Activated naive CD8-positive, alpha-beta T cell treated with anti-CD3 and anti-CD28 coated beads, Interleukin-2, amount 50 U/mL, for 16 hours (primary cell): Measurements from ENCODE around the gene GUSB.
"Not testable (repeated sequence)": the region's sequence is repeated elsewhere in the genome, so short reads cannot be mapped to it uniquely, and the experiment has no call there.

Source experiments
- DNase-seq: peaks from one replicate; pipeline ENCODE4 v3.0.0-alpha.2; 2020; ENCODE audit warnings: low read depth, low spot score

Gene GUSB

DNA sequence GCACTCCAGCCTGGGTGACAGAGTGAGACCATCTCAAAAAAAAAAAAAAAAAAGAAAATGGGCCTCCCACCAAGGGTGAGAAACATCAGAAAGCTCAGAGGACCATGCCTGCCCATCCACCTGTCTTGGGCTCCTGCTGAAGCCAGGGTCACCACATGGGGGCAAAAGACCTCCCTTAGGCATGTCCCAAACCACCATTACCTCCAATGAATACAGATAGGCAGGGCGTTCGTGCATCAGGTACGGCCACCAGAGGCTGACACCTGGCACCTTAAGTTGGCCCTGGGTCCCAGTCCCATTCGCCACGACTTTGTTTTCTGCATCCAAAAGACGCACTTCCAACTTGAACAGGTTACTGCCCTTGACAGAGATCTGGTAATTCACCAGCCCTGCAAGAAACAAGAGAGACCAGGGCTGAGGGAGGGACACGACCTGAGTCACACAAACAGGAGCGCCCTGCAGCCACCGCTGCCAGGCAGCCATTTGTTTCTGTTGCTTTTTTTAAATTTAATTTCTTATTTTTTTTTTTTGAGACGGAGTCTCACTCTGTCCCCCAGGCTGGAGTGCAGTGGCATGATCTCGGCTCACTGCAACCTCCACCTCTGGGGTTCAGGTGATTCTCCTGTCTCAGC, 6.1 kb downstream of the GUSB start:
- no peak for DNase-seq

DNA sequence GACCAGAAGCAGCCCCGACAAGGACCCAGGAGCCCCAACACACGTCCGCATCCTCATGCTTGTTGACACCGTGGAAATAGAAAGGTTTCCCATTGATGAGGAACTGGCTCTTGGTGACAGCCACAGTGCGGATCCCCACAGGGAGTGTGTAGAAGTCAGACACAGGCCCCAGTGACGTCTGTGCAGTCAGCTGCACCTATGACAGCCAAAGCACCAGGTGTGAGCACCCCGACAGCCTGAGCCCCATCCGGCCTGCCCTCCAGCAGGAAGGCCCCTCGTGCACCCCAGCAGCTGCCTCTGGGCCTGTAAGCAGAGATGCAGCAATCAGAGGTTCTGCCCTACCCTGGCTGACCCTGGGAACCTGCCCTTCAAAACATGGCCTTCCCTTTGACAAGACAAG, 7.1 kb downstream of the GUSB start:
- no peak for DNase-seq

DNA sequence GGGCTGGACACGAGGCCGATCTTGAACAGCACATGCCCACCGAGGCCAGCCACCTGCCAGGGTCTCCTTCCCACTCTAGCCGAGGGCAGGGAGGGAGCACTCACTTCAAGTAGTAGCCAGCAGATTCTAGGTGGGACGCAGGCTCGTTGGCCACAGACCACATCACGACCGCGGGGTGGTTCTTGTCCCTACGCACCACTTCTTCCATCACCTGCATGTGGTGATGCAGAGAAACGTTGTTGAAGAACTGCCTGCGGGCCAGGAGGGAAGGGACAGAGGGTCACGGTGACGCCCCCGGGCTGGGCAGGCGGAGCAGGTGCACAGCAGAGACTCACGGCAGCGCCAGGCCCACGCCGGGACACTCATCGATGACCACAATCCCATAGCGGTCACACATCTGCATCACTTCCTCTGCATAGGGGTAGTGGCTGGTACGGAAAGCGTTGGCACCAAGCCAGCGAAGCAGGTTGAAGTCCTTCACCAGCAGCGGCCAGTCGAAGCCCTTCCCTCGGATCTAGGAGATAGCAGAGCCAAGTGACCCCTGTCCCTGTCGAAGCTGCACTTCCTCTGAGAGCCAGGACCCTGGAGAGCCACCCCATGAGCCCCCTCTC, 7.7 kb downstream of the GUSB start:
- DNase-seq, result no peak

DNA sequence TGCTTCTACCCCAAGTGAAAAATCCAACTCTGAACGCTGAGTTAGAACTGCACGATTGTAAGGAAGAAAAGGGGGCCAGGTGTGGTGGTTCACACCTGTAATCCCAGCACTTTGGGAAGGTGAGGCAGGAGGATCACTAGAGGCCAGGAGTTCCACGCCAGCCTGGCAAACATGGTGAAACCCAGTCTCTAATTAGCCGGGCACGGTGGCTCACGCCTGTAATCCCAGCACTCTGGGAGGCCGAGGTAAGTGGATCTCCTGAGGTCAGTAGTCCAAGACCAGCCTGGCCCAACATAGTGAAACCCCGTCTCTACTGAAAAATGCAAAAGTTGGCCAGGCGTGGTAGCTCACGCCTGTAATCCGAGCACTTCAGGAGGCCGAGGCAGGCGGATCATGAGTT, 9.0 kb downstream of the GUSB start:
- DNase-seq, result no peak

DNA sequence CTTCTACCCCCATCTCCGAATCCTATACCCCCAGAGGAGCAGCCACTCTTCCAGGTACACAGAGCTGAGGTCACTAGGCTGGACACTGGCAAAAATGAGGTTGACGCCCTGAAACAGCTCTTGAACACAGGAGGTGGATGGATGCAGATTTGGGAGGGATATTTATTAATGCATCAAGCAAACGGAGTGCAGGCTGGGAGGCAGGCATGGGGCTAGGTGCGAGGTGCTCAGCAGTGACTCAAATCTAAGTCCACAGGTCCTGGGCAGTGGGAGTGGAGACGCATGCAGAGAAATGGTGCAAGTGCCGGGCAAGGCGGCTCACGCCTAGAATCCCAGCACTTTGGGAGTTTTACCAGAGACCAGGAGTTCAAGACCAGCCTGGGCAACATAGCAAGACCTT, 11.0 kb downstream of the GUSB start:
- no peak for DNase-seq

DNA sequence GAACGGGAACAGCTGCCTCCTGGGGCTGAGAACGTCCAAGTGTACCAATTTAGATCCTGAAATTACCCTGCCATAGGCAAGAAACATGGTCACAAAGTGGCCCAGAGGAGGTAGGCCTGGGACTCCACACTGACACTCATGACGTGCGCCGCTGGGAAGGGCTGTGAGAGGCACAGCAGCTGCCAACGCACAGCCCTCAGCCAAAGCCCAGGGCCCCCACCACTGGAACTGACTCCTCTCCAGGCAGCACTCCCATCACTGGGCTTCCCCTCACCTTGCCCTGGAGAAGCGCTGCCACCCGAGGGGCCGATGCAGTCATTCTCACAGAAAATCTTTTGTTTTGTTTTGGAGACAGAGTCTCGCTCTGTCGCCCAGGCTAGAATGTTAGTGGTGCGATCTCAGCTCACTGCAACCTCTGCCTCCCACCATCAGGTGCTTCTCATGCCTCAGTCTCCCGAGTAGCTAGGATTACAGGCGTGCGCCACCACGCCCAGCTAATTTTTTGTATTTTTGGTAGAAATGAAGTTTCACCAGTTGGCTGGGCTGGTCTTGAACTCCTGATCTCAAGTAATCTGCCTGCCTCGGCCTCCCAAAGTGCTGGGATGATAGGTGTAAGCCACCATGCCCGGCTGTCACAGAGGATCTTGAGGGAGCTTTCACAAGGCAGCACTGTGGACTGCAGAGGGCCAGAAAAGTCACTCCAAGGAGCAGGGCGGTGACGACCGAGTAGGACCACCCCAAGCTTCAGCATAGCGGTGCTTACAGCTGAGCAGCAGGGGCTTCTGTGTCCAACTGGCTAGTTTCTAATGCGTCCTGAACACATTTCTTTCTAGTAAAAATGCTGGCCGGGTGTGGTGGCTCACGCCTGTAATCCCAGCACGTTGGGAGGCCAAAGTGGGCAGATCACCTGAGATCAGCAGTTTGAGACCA, 13.5 kb downstream of the GUSB start:
- DNase-seq, result no peak

DNA sequence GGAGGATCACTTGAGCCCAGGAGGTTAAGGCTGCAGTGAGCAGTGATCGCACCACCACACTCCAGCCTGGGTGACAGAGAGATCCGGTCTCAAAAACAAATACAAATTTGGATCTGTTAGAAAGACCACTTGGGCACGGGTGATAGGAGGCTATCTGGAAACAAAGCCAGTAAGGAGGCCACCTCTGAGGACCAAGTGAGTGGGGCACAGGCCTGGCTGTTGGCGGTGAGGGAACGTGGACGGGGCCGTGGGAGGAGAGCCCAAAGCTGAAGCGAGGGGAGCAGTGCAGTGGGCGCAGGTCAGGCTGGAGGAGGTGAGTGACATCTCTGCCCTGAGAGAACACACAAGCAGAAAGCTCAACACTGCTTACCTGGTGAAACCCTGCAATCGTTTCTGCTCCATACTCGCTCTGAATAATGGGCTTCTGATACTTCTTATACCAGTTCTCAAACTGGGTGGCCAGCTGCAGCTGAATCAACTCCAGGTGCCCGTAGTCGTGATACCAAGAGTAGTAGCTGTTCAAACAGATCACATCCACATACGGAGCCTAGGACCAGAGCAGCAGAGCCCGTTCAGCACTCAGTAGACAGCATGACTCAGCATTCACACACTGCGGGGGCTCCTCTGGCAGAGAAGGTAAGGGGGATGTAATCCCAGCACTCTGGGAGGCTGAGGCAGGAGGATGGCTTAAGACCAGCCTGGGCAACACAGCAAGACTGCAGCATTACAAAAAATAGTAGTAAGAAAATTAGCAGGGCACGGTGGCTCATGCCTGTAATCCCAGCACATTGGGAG, 14.5 kb downstream of the GUSB start:
- no peak for DNase-seq

DNA sequence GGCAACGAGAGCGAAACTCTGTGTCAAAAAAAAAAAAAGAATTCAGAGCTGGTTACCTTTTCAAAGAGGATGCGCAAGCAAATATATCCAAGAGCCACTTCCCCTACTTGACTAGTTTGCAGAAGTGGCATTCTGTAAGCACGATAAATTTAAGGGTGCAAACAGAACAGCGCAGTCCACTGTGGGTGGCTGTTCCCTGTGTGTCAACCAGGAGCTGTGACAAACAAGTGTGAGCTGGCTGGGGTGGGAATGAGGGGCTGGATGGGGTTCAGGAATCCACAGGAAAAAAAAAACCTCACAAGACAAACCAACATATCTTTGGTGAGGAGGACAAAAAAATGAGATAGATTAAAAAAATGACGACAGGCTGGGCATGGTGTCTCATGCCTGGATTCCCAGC, 15.9 kb downstream of the GUSB start:
- no peak for DNase-seq

DNA sequence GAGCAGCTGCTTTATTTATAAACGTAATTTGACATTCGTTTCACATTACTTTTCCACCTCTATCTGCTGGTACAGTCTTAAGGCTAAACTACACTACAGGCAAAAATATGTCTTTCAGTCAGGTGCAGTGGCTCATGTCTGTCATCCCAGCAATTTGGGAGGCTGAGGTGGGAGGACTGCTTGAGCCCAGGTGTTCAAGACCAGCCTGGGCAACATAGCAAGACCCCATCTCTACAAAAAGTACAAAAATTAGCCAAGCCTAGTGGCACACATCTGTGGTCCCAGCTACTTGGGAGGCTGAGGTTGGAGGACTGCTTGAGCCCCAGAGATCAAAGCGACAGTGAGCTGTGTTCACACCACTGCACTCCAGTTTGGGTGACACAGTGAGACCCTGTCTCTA, 17.3 kb downstream of the GUSB start:
- not testable (repeated sequence) for DNase-seq

DNA sequence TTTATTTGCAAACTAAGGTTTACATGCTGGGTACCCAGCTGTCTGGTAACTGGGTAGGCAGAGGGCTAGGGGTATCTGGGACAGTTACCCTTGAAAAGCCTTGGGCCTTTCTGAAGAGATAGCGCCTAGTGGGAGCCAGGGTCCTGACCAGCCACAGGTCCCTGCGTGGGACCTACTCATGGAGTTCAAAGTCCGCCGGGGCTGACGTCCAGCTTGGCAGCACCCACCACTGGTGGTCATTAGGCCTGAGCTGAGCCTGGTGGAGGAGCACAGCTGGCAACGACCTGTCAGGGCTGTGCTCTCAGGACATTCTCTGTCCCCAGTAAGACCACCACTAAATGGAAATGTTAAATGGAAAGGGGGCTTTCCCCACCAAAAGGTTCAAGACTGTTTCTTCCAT, 20.0 kb downstream of the GUSB start:
- DNase-seq, result no peak

DNA sequence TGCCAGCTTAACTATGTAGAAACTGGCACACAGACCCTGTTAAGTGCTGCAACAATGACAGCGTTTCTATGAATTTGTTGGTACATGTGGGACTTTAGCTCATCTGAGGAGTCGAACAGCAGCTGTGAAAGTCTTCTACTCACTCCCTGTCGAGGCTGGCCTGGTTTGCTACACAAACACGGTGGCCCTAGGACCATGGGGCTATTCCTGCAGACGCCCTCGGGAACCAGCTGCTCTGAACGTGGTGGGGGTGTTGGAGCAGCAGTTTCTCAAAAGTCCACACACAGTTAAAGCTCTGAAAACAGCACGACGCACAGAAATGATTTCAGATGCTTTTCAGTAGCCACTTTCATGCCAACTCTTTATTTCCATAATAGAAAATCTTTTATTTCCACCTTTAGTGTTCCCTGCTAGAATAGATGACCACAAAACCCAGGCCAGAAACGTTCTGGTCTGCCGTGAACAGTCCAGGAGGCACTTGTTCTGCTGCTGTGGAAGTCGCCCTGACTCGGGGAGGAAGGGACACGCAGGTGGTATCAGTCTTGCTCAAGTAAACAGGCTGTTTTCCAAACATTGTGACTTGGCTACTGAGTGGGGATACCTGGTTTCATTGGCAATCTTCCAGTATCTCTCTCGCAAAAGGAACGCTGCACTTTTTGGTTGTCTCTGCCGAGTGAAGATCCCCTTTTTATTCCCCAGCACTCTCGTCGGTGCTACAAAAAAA, 21.5 kb downstream of the GUSB start:
- DNase-seq, result no peak

DNA sequence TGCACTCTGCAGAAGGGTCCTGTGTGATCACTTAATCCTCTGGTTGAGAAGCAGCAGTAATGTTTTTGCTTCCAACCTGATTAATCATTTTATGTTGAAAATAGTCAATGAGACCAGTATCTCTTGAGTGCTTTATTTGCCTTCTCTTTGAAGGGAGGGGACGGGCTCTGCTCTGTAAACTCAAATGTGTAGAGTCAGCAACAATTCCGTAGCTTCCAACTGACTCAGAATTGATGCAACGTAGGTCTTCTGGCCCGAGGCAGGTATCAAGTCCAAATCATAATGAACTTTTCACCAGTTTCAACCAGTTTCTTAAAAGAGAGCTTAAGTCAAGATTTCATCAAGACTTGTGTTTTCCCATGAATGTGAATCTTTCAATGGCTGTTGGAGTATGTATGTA, 26.3 kb downstream of the GUSB start:
- DNase-seq, result no peak

DNA sequence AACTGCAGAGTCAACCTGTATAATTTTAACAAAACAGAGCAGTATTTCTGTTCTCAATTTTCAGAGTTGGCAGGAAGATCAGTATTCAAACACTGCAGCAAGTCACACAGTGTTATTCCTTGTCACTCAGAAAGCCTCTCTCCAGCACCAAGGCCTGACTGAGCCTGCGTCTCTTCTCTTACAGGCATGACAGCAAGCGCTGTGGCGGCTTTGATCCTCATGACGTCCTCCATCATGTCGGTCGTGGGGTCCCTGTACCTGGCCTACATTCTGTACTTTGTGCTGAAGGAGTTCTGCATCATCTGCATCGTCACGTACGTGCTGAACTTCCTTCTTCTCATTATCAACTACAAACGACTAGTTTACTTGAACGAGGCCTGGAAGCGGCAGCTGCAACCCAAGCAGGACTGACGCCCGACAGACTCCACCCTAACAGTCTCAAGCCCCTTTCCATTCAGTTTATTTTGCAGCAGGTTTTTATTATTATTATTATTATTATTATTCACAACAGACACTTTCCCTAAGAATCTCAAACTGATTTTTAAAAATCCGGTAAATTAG, 28.0 kb downstream of the GUSB start:
- DNase-seq, result no peak

DNA sequence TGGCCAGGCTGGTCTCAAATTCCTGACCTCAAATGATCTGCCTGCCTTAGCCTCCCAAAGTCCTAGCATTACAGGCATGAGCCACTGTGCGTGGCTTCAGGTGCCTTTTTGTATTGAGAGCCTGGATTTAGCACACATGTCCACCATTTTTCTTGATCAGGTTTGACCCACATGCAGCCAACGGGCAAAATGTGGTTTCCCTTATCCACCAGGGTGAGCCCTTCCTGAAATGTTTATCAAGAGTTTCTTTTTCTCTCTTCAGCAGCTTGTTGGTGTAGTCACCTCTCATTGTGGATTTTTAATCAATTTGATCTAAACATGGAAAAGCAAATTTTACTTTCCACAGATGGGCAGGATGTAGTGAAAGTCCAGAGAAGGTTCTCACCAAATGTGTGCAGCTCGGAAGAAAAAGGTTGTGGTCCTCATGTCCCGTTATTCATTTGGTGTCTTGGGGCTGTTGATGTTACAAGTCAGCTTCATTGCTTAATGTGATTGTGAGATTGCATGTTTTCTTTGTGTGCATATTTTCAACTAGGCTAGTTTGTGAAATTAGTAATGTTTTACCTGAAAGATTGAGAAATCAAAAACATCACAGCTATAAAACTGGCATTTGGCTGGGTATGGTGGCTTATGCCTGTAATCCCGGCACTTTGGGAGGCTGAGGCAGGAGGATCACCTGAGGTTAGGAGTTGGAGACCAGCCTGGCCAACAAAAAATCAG, 28.9 kb downstream of the GUSB start:
- DNase-seq, result no peak

DNA sequence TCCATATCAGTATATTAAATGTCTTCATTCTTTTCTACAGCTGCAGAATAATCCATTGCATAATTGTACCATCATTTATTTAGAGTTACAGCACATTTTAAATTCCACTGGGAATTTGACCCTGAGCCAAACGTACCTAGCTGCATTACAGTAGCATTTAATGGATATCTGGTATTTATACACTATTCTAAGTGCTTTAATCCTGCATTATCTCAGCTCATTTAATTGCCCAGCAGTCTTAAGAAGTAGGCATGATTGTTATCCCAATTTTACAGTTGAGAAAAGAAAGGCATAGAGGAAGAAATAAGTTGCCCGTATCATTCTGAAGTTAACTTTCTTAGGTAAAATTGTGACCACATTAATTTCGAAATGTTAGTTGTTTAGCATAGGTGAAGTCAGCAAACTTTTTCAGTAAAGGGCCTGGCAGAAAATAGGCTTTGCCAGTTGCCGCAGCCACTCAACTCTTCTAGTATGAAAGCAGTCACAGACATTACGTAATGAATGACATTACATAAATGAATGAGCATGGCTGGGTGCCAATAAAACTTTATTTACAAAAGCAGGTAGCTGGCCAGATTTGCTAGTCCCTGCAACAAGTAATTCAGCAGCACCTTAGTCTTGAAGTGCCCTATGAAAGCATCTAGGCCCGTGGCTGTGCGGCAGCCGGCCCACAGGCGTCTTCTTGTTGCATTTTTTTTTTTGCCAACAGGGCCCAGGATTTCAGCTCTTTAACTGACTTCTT, 30.0 kb downstream of the GUSB start:
- DNase-seq, result no peak

DNA sequence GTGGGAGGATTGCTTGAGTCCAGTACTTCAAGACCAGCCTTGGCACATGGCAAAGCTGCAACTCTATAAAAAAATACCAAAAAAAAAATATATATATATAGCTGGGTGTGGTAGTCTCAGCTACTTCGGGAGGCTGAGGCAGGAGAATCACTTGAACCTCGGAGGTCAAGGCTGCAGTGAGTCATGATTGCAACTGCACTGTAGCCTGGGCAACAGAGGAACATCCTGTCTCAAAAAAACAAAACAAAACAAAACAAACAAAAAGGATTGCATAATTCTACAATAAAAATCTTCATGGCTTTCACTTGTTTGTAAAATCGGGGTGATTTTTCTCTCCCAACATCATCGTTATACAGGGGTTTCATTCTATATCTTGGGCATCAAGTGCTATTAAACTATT, 35.1 kb downstream of the GUSB start:
- DNase-seq, result no peak

DNA sequence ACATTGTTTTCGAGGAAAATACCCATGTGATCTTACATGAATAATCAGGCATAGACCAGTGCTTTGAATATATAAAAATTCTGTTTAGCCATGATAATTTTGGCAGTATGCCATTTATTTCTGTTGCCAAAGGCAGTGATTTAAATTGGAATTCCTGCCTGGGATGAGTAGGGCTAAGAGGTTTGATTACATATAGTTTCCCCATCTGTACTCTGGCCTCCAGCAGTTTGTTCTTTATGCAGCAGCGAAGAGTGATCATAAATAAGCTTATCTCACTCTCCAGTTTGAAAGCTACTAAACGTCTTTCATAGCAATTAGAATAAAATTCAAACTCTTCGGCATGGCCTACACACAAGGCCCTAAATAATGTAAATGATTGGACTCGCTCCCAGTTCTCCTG, 36.2 kb downstream of the GUSB start:
- DNase-seq, result not testable (repeated sequence)

DNA sequence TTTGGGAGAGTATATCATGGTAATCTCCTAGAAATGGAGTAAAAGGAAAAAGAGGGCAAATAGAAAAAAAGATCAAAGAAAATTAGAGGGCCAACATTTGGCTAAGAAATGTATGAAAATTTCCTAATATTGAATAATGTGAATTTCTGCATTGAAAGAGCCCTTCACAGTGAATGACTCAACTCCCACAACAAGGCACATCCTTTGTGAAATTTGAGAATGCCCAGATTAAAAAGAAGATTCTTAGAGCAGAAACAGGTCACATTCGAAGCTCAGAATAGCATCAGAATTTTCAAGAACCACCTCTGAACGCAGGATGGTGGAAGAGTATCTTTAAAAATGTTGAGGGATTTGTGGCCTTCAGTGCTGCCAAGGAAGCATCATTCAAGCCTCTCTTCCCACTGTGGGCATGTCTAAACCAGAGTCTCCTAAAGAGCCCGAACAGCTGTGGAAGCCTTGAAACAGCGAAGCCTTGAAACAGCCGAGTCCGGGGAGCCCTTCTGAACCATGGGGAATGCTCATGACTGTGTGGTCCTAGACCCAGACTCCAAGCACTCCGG, 43.6 kb downstream of the GUSB start:
- DNase-seq, result no peak

DNA sequence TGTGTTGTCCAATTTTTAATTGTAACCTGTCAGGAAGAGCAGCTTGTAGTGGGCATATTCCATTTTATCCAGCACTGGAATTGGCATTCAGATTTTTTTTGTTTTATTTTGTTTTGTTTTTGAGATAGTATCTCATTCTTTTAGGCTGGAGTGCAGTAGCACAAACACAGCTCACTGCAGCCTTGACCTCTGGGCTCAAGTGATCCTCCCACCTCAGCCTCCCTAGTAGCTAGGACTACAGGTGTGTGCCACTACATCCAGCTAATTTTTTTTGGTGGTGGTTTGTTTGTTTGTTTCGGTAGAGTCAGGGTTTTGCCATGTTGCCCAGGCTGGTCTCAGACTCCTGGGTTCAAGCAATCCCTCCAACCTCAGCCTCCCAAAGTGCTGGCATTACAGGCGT, 44.7 kb downstream of the GUSB start:
- DNase-seq, result no peak
